CD4-positive, alpha-beta T cell treated with Interleukin-15 for 4 hours (primary cell): ENCODE results near the gene ADIPOR2.
A peak's percentile ranks its signal among the peaks of the same experiment; 100 is the strongest.

ENCODE experiments used
- DNase-seq: peaks from one replicate; pipeline ENCODE4 v3.0.0-alpha.2; 2020; ENCODE audit warnings: low spot score

ADIPOR2 gene

DNA sequence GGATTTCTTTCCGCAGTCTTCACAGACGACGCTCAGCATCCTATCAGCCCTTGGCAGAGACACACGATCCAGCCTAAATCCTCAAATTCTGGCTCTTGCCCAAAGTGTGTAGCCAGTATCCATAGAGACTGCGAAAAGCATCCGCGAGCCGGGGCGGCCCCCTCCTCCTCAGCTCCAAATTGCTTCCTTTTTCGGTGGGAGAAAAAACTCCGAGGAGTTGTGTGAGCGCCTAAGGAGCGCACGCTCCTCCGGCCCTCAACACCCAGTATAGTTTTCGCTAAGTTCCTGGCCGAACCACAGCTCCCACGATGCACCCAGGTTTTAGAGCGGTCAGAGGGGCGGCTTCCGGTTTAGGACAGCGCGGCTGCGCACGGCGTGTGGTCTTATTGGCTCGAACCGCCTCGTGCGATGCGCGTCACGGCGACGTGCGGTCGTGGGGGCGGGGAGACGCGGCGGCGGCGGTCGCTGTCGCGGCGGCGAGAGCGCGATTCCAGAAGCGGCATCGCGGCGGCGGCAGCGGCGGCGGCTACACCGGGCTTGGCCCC is at the start of gene ADIPOR2:
ADIPOR2 (plus strand) TSS at position 493 of the 545 bp plus-strand sequence. CDS start 63,274 bp downstream, outside the sequence.
- DNase-seq, result peak; percentile 94

- no peak for DNase-seq
Observed at GRCh38 chr12:1642513-1642912, 48.4 kb upstream of the ADIPOR2 start.

DNA sequence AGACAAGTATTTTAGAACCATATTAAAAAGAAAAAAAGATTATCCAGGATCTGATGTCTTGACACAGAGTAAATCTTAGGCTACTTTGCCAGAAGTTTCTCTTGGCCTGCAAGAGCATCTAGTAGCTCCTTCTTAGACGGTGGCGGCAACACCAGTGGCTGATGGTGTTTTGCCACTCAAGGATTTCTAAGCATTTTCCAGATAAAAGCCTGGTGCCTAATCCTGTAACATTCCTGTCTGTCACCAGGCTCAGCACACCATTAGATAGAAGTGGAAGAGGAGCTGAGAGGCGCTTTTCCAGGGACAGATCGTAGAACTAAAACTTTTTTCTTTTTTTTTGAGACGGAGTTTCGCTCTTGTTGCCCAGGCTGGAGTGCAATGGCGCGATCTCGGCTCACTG is 47.8 kb upstream of the ADIPOR2 start:
- DNase-seq, result no peak

DNA sequence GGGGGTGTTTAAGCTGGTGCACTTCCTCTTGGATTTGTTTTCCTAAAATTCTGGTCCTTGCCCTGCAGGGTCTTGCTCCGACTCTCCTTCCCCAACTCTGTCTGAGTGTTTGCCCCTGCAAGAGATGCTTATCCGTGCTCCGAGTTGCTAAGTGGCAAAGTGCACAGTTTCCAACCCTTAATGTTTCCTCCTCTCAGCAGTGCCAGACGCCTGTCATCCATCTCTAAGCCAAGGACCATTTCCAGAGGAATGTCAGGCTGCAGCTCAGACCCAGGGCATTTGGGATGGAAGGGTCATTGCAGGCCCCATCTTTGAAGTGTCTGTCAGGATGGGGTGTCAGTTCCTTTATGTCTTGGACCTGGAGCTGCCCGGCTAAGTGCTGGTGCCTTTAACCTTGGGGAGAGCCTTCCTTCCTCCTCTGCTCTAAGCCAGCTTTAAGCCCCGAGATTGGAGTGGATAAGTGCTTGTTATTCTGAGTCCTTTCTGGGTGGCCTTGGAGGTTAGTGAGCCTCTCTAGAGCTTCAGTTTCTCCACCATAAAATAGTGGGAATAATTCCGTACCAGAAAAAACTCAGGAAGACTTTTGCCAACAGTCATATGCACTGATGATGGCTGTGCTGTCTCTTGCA is 46.9 kb upstream of the ADIPOR2 start:
- DNase-seq, result no peak

- no peak for DNase-seq
Observed at GRCh38 chr12:1644534-1645438, 46.1 kb upstream of the ADIPOR2 start.

- no peak for DNase-seq
Observed at GRCh38 chr12:1645819-1646218, 45.1 kb upstream of the ADIPOR2 start.

- DNase-seq, result no peak
Observed at GRCh38 chr12:1646569-1647284, 44.1 kb upstream of the ADIPOR2 start.

- no peak for DNase-seq
Observed at GRCh38 chr12:1647285-1647669, 43.6 kb upstream of the ADIPOR2 start.

- DNase-seq, result no peak
Observed at GRCh38 chr12:1650260-1650977, 40.5 kb upstream of the ADIPOR2 start.

- DNase-seq, result no peak
Observed at GRCh38 chr12:1650978-1651361, 39.9 kb upstream of the ADIPOR2 start.

DNA sequence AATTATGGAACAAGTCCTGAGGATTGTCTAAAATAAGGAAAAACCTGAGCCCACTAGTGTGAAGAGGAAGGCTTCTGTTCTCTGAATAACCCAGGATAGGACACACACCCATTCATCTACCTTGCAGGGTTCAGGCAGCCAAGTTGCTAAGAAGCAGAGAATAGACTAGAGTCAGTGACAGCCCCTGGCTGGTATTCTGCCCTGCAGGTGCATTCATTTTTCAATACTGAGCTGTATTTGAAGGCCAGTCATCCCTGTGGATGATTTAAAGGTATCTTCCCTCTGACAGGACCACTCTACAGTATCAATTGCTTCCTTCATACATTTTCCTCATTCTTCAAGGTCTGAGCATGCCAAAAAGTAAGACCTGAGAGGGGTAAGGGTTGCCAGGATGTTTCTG is 38.9 kb upstream of the ADIPOR2 start:
- no peak for DNase-seq

DNA sequence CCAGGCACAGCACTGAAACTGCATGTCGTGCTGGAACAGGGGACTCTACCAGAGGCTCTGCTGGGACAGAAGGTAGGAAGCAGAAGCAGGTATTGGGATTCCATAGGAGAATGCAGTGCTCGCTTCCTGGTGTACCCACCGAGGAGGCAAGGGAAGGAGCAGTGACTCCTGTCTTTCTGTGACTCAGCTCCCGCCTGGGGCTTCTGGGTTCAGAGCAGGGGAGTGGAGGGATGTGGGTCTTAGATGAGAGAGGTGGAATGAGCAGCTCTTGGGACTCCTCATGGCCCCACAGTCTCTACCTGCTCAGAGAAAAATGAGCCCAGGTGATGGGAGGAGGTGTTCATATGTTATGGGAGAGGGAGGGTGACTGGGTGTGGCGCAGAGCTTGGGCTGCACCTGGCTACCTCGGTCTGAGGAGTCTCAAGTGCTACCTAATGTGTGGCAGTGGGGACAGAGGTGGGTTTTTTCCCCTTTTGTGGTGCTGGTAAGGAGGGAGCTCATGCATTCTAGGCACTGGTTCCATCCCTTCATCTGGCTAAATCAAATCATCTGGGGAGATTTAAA is 35.6 kb upstream of the ADIPOR2 start:
- DNase-seq, result no peak

- DNase-seq, result no peak
Observed at GRCh38 chr12:1656902-1657301, 34.0 kb upstream of the ADIPOR2 start.

DNA sequence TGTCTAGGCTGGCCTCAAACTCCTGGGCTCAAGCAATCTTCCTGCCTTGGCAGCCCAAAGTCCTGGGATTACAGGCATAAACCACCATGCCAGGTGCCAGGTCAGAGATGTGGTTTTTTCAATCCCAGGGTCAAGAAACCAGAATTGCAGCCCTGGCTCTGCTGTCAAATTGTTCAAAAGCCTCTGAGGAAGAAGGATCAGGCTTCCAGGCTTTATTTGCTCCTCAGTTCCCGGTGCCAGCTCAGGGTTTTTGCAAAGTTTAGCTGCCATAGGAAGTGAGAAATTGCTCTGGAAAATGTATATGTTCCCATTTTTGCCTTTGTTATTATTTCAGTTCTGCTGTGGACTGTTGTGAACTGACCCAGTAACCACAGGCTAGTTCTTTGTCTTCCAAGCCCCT is 33.2 kb upstream of the ADIPOR2 start:
- DNase-seq, result no peak

DNA sequence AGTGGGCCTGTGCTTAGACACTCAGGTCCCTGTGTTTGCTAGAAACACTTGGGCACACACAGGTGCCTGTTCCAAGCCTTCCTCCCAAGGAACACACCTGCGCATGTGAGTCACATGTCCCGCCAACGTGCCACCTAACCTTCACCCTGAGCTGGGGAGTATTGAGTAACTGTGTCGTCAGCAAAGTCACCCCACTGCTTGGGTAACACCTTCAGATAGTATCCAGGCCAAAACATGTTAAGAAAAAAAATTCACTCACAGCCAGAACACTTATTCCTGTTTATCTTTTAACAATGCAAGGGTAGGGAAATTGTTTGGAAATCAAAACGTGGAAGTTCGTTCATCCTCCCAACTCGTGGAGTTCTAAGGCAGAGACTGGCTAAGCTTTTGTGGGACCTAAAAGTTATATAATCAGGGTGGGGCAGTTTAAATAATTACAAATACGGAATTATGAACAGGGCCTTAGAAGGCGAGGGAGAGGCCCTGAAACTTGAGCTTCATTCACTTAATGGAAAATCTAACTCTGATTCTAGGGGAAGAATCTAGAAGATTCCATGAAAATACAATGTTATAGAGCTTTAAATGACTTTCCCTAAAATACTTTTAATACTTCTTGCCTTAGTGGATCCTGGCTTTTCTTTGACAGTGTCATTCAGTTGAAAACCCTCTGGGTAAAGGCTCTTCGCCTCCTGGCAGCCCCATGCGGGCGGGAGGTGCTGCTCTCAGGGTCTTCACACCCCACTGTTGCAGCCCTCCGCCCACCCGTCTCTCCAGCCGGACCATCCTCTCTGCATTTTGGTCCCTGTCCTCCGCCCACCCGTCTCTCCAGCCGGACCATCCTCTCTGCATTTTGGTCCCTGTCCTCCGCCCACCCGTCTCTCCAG is 30.3 kb upstream of the ADIPOR2 start:
- DNase-seq, result peak; percentile 44

- peak; percentile 76 for DNase-seq
Observed at GRCh38 chr12:1661553-1662335, 29.1 kb upstream of the ADIPOR2 start.

DNA sequence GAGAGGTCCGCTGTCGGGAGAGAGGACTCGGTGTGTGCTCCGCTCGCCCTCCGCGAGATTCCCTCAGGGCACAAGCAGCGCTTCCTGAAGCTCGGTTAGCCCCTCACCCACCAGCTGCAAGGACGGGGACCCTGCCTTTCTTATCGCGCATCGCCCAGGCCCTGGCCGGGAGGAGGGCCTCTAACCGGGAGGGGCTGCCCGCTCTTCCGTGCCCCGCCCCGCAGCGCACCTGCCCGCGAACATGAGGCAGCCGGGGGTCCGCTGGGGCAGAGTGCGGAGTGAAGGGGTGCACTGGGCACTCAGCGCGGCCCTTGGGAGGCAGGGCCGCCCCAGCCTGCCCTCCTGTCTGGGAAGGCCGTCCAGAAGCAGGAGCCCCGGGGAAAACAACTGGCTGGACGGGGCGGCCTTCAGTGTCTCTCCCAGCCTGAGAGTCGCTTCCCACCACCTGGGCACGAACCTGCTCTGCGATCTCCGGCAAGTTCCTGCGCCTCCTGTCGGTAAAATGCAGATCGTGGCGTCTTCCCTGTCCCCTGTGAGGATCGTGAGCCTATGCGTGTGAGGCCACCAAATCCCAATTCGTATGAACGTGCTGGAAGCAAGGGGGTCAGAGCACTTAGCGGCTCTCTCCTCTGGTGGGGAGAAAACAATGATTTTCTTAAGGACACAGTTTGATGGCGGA is 28.0 kb upstream of the ADIPOR2 start:
- DNase-seq, result peak; percentile 18

- no peak for DNase-seq
Observed at GRCh38 chr12:1663440-1664132, 27.3 kb upstream of the ADIPOR2 start.
